D341Med (cell line): ENCODE measurements around the gene NHLRC4.
A peak's percentile ranks its signal among the peaks of the same experiment; 100 is the strongest.
"Not testable (repeated sequence)": the region's sequence is repeated elsewhere in the genome, so short reads cannot be mapped to it uniquely, and the experiment has no call there.

Experiments used
- DNase-seq: peaks from one replicate; pipeline ENCODE4 v3.0.0; 2012; ENCODE audit warnings: low spot score

NHLRC4 gene

GRCh38 chr16:583815-584591 is 17.2 kb downstream of the NHLRC4 start:
- no peak for DNase-seq

- DNase-seq = no peak
Observed at GRCh38 chr16:585351-585750, 18.5 kb downstream of the NHLRC4 start.

GRCh38 chr16:586047-586644 is 19.3 kb downstream of the NHLRC4 start:
- no peak for DNase-seq

- DNase-seq = no peak
Observed at GRCh38 chr16:586645-587590, 20.1 kb downstream of the NHLRC4 start.

- no peak for DNase-seq
Observed at GRCh38 chr16:588639-588888, 21.8 kb downstream of the NHLRC4 start.

GRCh38 chr16:588889-589657 is 22.3 kb downstream of the NHLRC4 start:
- peak; percentile 91 for DNase-seq

GRCh38 chr16:589658-590187 is 22.9 kb downstream of the NHLRC4 start, which contains the start of gene RAB40C:
Gene RAB40C (plus strand): TSS chr16:590066. CDS start chr16:590292, 226 bp downstream.
- peak; percentile 98 for DNase-seq

GRCh38 chr16:590188-590814 is 23.5 kb downstream of the NHLRC4 start:
- DNase-seq = peak; percentile 57

GRCh38 chr16:590815-591200 is 24.0 kb downstream of the NHLRC4 start:
- DNase-seq = no peak

- no peak for DNase-seq
Observed at GRCh38 chr16:591231-591630, 24.4 kb downstream of the NHLRC4 start.

- no peak for DNase-seq
Observed at GRCh38 chr16:591892-592517, 25.2 kb downstream of the NHLRC4 start.

- DNase-seq = no peak
Observed at GRCh38 chr16:592518-593306, 25.9 kb downstream of the NHLRC4 start.

- DNase-seq = no peak
Observed at GRCh38 chr16:593406-593805, 26.6 kb downstream of the NHLRC4 start.

GRCh38 chr16:593807-594206 is 27.0 kb downstream of the NHLRC4 start:
- DNase-seq = no peak

GRCh38 chr16:595094-595528 is 28.3 kb downstream of the NHLRC4 start:
- no peak for DNase-seq

GRCh38 chr16:595942-596735 is 29.3 kb downstream of the NHLRC4 start:
- DNase-seq = no peak

GRCh38 chr16:596736-597060 is 29.9 kb downstream of the NHLRC4 start:
- DNase-seq = no peak

- DNase-seq = not testable (repeated sequence)
Observed at GRCh38 chr16:597655-598054, 30.9 kb downstream of the NHLRC4 start.
